OCI-LY1 (cell line): ENCODE results near the gene EXOSC2.

Source experiments
- H2AFZ ChIP-seq: fragments of 200-600 bp; sonication (generic), shearing (Covaris generic); 2 replicates; pipeline ENCODE4 v1.6.0; 2014; ENCODE audit warnings: antibody characterized with exemption, mild to moderate bottlenecking, low read length
- H3F3A ChIP-seq: fragments of 200-600 bp; sonication (generic), shearing (Covaris generic); 2 replicates; pipeline ENCODE4 v1.6.0; 2014; ENCODE audit warnings: mild to moderate bottlenecking, antibody characterized with exemption, low read length, moderate library complexity; ENCODE audit not compliant: insufficient read depth
- H3K27ac ChIP-seq: fragments of 200-600 bp; sonication (generic); 2 replicates; pipeline ENCODE4 v1.5.1; 2014; ENCODE audit warnings: low read length, mixed run types, mild to moderate bottlenecking, low read depth; ENCODE audit not compliant: poor library complexity, severe bottlenecking
- H3K27me3 ChIP-seq: fragments of 200-600 bp; sonication (generic); 2 replicates; pipeline ENCODE4 v1.6.0; 2014; ENCODE audit warnings: antibody characterized with exemption, mild to moderate bottlenecking, low read length, moderate library complexity; ENCODE audit not compliant: insufficient read depth
- H3K36me3 ChIP-seq: fragments of 200-600 bp; sonication (generic); 2 replicates; pipeline ENCODE4 v1.6.1; 2014; ENCODE audit warnings: mild to moderate bottlenecking, antibody characterized with exemption, low read length, moderate library complexity, mixed read lengths; ENCODE audit not compliant: insufficient read depth
- H3K4me1 ChIP-seq: fragments of 200-600 bp; sonication (generic); 2 replicates; pipeline ENCODE4 v1.5.1; 2014; ENCODE audit warnings: mild to moderate bottlenecking, low read length, moderate library complexity; ENCODE audit not compliant: insufficient read depth, severe bottlenecking
- H3K4me2 ChIP-seq: fragments of 200-600 bp; sonication (generic), shearing (Covaris generic); 2 replicates; pipeline ENCODE4 v1.6.1; 2014; ENCODE audit warnings: low read length
- H3K4me3 ChIP-seq: fragments of 200-600 bp; sonication (generic); 2 replicates; pipeline ENCODE4 v1.5.1; 2014; ENCODE audit warnings: low read length, low read depth, mild to moderate bottlenecking, mixed read lengths; ENCODE audit not compliant: poor library complexity, severe bottlenecking
- H3K79me2 ChIP-seq: fragments of 200-600 bp; shearing (Covaris generic); 2 replicates; pipeline ENCODE4 v1.6.1; 2016; ENCODE audit warnings: mixed run types, low read length, mixed read lengths; ENCODE audit not compliant: insufficient read depth
- H3K9ac ChIP-seq: fragments of 200-600 bp; sonication (generic), shearing (Covaris generic); 2 replicates; pipeline ENCODE4 v1.6.1; 2014; ENCODE audit warnings: mild to moderate bottlenecking, low read length, mixed read lengths
- H3K9me2 ChIP-seq: fragments of 200-600 bp; sonication (generic), shearing (Covaris generic); 2 replicates; pipeline ENCODE4 v1.6.1; 2014; ENCODE audit warnings: low read depth, mild to moderate bottlenecking, low read length, mixed read lengths
- H3K9me3 ChIP-seq: fragments of 200-600 bp; shearing (Covaris generic); 2 replicates; pipeline ENCODE4 v1.6.1; 2014; ENCODE audit warnings: low read length, mixed read lengths
- H4K20me1 ChIP-seq: fragments of 200-600 bp; sonication (generic), shearing (Covaris generic); 2 replicates; pipeline ENCODE4 v1.6.0; 2016; ENCODE audit warnings: mild to moderate bottlenecking, low read length; ENCODE audit not compliant: insufficient read depth
- EZH2 ChIP-seq: fragments of 200-600 bp; sonication (generic), shearing (Covaris generic); IDR thresholded peaks from 2 replicates; pipeline ENCODE4 v1.8.0; 2017; ENCODE audit warnings: borderline replicate concordance, mixed run types, mild to moderate bottlenecking, antibody characterized with exemption, low read length, moderate library complexity, mixed read lengths
- TF ChIP-seq, protein P1 (sequence below): fragments of 200-600 bp; sonication (generic), shearing (Covaris generic); IDR thresholded peaks from 2 replicates; pipeline ENCODE4 v1.5.1; 2017; ENCODE audit warnings: mild to moderate bottlenecking, antibody characterized with exemption, low read length, moderate library complexity, mixed read lengths

EXOSC2 gene

DNA sequence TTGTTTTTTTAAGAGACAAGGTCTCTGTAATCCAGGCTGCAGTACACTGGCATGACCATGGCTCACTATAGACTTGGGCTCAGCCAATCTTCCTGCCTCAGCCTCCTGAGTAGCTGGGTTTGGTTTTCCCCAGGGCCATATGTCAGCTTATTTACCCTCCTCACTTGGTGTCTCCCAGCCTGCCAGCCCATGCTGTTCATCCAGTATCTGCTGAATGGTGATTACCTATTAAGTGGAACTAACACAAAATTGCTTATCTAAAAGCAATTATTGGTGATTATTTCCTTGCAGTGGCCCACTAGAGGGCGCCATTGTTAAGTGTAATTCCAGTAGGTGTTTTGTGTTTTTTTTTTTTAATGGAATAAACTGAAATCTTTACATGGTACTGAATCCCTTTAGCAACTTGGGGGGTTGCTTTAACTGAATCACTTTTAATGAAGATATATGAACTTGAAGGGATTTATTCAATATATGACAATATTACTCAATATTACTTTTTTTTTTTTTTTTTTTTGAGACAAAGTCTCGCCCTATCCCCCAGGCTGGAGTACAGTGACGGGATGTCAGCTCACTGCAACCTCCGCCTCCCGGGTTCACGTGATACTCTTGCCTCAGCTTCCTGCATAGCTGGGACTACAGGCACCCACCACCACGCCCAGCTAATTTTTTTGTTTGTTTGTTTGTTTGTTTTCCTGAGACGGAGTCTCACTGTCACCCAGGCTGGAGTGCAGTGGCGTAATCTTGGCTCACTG, 13.8 kb downstream of the EXOSC2 start:
- H3K36me3 ChIP-seq: peaks cover 28% of the 10 kb centered on the region
- no peak for TF ChIP-seq EZH2
- TF ChIP-seq, protein P1, sequence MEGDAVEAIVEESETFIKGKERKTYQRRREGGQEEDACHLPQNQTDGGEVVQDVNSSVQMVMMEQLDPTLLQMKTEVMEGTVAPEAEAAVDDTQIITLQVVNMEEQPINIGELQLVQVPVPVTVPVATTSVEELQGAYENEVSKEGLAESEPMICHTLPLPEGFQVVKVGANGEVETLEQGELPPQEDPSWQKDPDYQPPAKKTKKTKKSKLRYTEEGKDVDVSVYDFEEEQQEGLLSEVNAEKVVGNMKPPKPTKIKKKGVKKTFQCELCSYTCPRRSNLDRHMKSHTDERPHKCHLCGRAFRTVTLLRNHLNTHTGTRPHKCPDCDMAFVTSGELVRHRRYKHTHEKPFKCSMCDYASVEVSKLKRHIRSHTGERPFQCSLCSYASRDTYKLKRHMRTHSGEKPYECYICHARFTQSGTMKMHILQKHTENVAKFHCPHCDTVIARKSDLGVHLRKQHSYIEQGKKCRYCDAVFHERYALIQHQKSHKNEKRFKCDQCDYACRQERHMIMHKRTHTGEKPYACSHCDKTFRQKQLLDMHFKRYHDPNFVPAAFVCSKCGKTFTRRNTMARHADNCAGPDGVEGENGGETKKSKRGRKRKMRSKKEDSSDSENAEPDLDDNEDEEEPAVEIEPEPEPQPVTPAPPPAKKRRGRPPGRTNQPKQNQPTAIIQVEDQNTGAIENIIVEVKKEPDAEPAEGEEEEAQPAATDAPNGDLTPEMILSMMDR: peak; percentile 92
- H3K9me2 ChIP-seq: no peaks in the 10 kb centered on the region
- H3F3A ChIP-seq: peaks cover 12% of the 10 kb centered on the region
- H3K4me1 ChIP-seq: no peaks in the 10 kb centered on the region
- H3K79me2 ChIP-seq: no peaks in the 10 kb centered on the region
- H3K4me2 ChIP-seq: no peak overlapping the region
- no peak overlapping the region for H3K9ac ChIP-seq
- H3K9me3 ChIP-seq: no peaks in the 10 kb centered on the region
- no peaks in the 10 kb centered on the region for H4K20me1 ChIP-seq
- no peak overlapping the region for H3K27ac ChIP-seq
- H2AFZ ChIP-seq: no peak overlapping the region
- no peaks in the 10 kb centered on the region for H3K27me3 ChIP-seq
- no peak overlapping the region for H3K4me3 ChIP-seq

DNA sequence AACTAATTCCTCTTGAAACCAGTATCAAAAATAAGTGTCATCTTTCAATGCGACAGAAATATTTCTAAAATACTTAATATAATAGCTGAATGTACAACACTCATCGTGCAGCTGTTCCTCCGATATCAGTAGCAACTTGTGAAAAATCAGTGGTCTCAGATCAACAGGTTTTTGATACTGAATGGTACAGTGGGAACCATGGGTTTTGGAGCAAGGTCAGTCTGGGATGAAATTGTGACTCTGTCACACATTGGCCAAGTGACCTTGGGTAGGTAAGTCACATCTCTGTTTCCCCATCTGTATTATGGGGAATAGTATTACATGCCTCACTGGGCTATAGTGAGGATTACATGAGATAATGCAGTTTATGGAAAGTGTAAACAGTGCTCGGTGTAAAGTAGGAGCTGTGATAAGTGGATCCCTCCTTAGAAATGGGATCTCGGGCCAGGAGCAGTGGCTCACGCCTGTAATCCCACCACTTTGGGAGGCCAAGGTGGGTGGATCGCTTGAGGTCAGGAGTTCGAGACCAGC, 17.3 kb downstream of the EXOSC2 start:
- no peaks in the 10 kb centered on the region for H3K27me3 ChIP-seq
- H3K79me2 ChIP-seq: peaks cover 26% of the 10 kb centered on the region
- no peak overlapping the region for H3K9ac ChIP-seq
- no peak overlapping the region for H2AFZ ChIP-seq
- H3K4me2 ChIP-seq: no peak overlapping the region
- no peak overlapping the region for H3K4me3 ChIP-seq
- peaks cover 25% of the 10 kb centered on the region for H3K4me1 ChIP-seq
- no peak overlapping the region for H3K27ac ChIP-seq
- no peaks in the 10 kb centered on the region for H3K9me3 ChIP-seq
- H3K9me2 ChIP-seq: no peaks in the 10 kb centered on the region
- no peaks in the 10 kb centered on the region for H3K36me3 ChIP-seq
- TF ChIP-seq, protein P1: no peak
- no peak for TF ChIP-seq EZH2
- H3F3A ChIP-seq: peaks cover 10% of the 10 kb centered on the region
- H4K20me1 ChIP-seq: no peaks in the 10 kb centered on the region

DNA sequence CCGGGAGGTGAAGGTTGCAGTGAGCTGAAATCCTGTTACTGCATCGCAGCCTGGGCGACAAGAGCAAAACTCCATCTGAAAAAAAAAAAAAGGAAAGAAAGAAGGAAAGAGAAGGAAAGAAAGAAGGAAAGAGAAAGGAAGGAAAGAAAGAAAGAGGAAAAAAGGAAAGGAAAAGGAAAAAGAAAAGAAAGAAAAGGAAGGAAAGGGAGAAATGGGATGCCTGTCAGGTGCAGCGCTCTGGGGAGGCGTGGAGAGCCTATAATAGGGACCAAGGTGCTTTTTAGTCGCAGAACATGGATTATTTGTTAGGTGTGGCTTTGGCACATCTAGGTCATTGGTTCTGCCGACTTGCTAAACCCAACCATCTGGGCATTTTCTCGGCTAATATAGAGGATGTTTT, 17.9 kb downstream of the EXOSC2 start:
- Histone ChIP-seq H3K9me2 (no peaks in the 10 kb centered on the region), H2AFZ (no peak overlapping the region), H3K27me3 (no peaks in the 10 kb centered on the region), H3F3A (peaks cover 10% of the 10 kb centered on the region), H3K36me3 (no peaks in the 10 kb centered on the region), H3K79me2 (peaks cover 27% of the 10 kb centered on the region), H3K4me1 (peaks cover 29% of the 10 kb centered on the region), H3K9ac (no peak overlapping the region), H3K4me2 (no peak overlapping the region), H3K9me3 (no peaks in the 10 kb centered on the region), H3K4me3 (no peak overlapping the region), H3K27ac (no peak overlapping the region), H4K20me1 (no peaks in the 10 kb centered on the region)
- TF ChIP-seq EZH2: no peak
- TF ChIP-seq, protein P1: no peak
